Left lung (tissue), 10 donors: Measurements from ENCODE around the gene CMC2. TPM values are rescaled to one million over a fixed set of nuclear protein-coding genes. Genes with fewer than 3 reads are reported as not detected.

Source experiments
- ATAC-seq: fragments of 200-7000 bp; cut with Tn5 transposase; one replicate; pipeline ENCODE4 v1.9.1; 2020; ENCODE audit warnings: moderate library complexity
- DNase-seq, 4 donors: peaks; one replicate each; pipeline ENCODE4 v3.0.0-alpha.2; 2013 to 2020
- H3K27ac ChIP-seq, 2 donors: fragments of 200-600 bp; sonication (generic) in 1 of 2; one replicate each; pipeline versions ENCODE4 v1.5.0 to v1.8.0; 2020 to 2021
- H3K27me3 ChIP-seq, 2 donors: fragments of 200-600 bp; sonication (generic) in 1 of 2; one replicate each; pipeline versions ENCODE4 v1.5.0 to v1.8.0; 2020 to 2021
- H3K36me3 ChIP-seq, 2 donors: fragments of 200-600 bp; sonication (generic) in 1 of 2; one replicate each; pipeline versions ENCODE4 v1.5.0 to v1.8.0; 2020 to 2021
- H3K4me1 ChIP-seq, 2 donors: fragments of 200-600 bp; one replicate each; pipeline ENCODE4 v1.8.0; 2021
- H3K4me3 ChIP-seq, 2 donors: fragments of 200-600 bp; sonication (generic) in 1 of 2; one replicate each; pipeline versions ENCODE4 v1.5.0 to v1.8.0; 2020 to 2021; ENCODE audit warnings: mild to moderate bottlenecking in 1 of 2
- H3K9me3 ChIP-seq, 2 donors: fragments of 200-600 bp; sonication (generic) in 1 of 2; one replicate each; pipeline versions ENCODE4 v1.5.0 to v1.8.0; 2020 to 2021
- CTCF ChIP-seq, 2 donors: fragments of 200-600 bp; sonication (generic) in 1 of 2; IDR thresholded peaks; one replicate each; pipeline versions ENCODE4 v1.5.0 to v1.8.0; 2021; ENCODE audit warnings: antibody characterized with exemption in 2 of 2
- intact Hi-C, 2 donors: fragments of 100-400 bp; cut with DNase I; formaldehyde crosslinking; loops; one replicate each; pipeline versions ENCODE4 v1.11.2 to v1.14.2; 2022
- polyA plus RNA-seq, 6 donors: library from polyadenylated mRNA; unstranded; fragments of 120-200 nt; gene quantifications; one replicate each; pipeline ENCODE4 v1.2.1, GENCODE V29; 2013; ENCODE audit not compliant: insufficient read length in 6 of 6
- total RNA-seq, 2 donors: library from RNA; stranded (reverse); fragmentation: NEBNext Ultra II Directional; extraction: Animal tissue kit (Norgen Biotek cat#: 25700); gene quantifications; one replicate each; pipeline ENCODE4 v1.2.1, GENCODE V29; 2021
- donor health status: DM: no; HTN: yes; CAD: no.
- donor health status: DM: no; HTN: no; CAD: no.

Gene CMC2
- total and polyA plus RNA-seq, 8 donors: 38.8 to 52.1 (median 44.3) TPM

- H3K36me3 ChIP-seq: peaks cover 0 to 47% of the 10 kb centered on the region in 2 donors
- intact Hi-C loops: no loop called here
- H3K4me3 ChIP-seq: no peak overlapping the region
- ATAC-seq (no peak), DNase-seq (no peak)
- H3K27me3 ChIP-seq: no peaks in the 10 kb centered on the region
- H3K27ac ChIP-seq: no peak overlapping the region
- H3K4me1 ChIP-seq: peaks cover 9 to 25% of the 10 kb centered on the region in 2 donors
- H3K9me3 ChIP-seq: no peaks in the 10 kb centered on the region
- no peak for TF ChIP-seq CTCF (IDR thresholded peaks at IDR 0.05)
Measured at GRCh38 chr16:81040842-81041241, 34.2 kb upstream of the CMC2 start.

DNA sequence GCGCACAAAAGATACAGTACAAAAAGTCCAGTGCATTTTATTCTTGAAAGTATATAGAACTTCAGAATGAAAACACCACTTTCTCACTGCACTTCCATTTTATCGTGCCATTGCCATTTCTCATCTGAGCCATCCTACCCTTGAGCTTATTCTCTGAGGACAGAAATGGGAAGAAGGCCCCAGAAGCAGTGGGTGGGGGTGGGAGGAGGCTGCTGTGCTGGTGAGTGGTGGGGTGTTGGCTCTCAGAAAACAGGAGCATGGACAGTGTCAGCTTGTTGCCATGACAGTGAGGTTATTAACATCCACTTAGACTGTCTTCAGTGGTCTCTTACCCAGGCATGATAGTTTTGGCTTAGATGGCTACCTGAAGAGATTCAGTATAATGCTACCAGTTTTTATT, 33.4 kb upstream of the CMC2 start:
- Histone ChIP-seq H3K4me1 (peaks cover 9 to 28% of the 10 kb centered on the region in 2 donors), H3K27ac (no peak overlapping the region), H3K27me3 (no peaks in the 10 kb centered on the region), H3K9me3 (no peaks in the 10 kb centered on the region), H3K4me3 (no peak overlapping the region), H3K36me3 (peaks cover 0 to 40% of the 10 kb centered on the region in 2 donors)
- no peak for DNase-seq
- TF ChIP-seq CTCF (IDR thresholded peaks at IDR 0.05): no peak
- intact Hi-C loops: no loop called here
- ATAC-seq: no peak

DNA sequence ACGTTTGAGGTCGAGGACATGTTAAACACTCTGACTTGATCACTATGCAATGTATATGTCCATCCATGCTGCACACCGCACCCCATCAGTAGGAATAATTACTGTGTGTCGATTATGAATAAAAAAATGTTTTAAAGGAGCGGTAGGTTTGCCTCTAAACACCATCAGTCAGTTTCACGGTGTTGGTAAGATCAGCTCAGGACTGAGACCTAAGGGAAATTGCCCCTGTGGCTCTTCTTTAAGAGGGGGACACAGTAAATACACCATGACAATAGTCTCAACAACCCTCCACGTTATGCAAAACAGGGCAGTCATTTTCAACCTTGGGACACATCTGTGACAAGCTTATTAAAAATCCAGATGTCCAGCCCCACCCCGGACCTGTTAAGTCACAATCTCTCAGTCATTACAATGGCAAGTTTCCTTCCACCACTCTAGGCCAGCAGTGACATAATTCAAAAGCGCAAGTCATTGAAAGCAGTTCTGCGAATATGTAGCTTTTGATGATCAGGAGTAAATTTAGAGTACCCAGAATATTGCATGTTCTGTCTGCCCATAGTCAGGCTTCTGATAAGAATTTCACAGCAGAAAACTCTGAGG, 30.2 kb upstream of the CMC2 start:
- Histone ChIP-seq H3K27me3 (no peaks in the 10 kb centered on the region), H3K27ac (no peak overlapping the region), H3K4me3 (peak overlapping the region; percentile 55 to 72), H3K9me3 (no peaks in the 10 kb centered on the region), H3K4me1 (peaks cover 9 to 28% of the 10 kb centered on the region in 2 donors), H3K36me3 (peaks cover 0 to 7% of the 10 kb centered on the region in 2 donors)
- no peak for DNase-seq
- no peak for ATAC-seq
- TF ChIP-seq CTCF (IDR thresholded peaks at IDR 0.05): no peak
- intact Hi-C loops: no loop called here

DNA sequence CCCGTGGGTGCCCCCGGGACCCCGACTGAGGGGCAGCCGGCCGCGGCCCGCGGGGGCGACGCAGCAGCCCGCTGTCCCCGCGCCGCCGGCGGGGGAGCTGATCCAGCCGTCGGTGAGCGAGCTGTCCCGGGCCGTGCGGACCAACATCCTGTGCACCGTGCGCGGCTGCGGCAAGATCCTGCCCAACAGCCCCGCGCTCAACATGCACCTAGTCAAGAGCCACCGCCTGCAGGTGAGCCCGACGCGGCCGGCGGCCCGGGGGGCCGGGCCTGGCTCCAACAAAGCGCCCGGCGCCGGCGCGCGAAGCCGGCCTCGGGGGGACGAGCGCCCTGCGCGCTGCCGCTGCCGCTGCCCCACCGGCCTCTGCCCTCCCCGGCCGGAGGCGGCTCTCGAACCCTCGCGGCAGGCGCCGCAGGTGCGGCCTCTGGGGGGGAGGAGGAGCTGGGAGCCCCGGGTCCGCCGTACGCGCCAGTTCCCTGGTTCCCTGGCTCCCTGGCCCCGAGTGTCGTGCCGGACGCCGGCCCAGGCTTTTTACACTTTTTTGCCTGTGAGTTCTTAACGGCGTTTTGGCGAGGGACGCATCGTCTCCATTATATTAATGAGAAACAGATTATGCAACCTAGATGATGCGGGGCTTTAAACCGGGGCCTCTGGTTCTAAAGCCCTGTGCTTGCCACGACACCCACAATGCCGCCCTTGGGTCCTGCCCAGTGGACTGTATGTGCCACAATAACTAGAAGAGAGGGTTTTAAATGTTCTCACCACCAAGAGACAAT, 29.5 kb upstream of the CMC2 start:
- DNase-seq (peak; percentile 35 to 86 (median 40)), ATAC-seq (peak; percentile 46)
- peak overlapping the region; percentile 33 to 66 for H3K27ac ChIP-seq
- peaks cover 9 to 28% of the 10 kb centered on the region in 2 donors for H3K4me1 ChIP-seq
- no peaks in the 10 kb centered on the region for H3K36me3 ChIP-seq
- intact Hi-C loops: no loop called here
- H3K9me3 ChIP-seq: no peaks in the 10 kb centered on the region
- peak overlapping the region; percentile 55 to 72 for H3K4me3 ChIP-seq
- no peaks in the 10 kb centered on the region for H3K27me3 ChIP-seq
- no peak for TF ChIP-seq CTCF (IDR thresholded peaks at IDR 0.05)

GRCh38 chr16:81035398-81035974, 28.8 kb upstream of the CMC2 start, which contains the start of gene ATMIN:
TSS of gene ATMIN (plus strand) at chr16:81035842. CDS start at chr16:81035871, 29 bp downstream.
- peak within 1 kb of the TSS; percentile 33 to 66 for H3K27ac ChIP-seq

More at GRCh38 chr16:81035398-81035974, 28.8 kb upstream of the CMC2 start, which contains the start of gene ATMIN:
- Histone ChIP-seq H3K9me3 (no peaks in the 10 kb centered on the region), H3K27me3 (no peaks in the 10 kb centered on the region), H3K4me3 (peak within 1 kb of the TSS; percentile 55 to 72), H3K36me3 (no peaks in the 10 kb centered on the region), H3K4me1 (peaks cover 9 to 28% of the 10 kb centered on the region in 2 donors)
- peak; percentile 95 to 98 for TF ChIP-seq CTCF (IDR thresholded peaks at IDR 0.05)
- intact Hi-C loops: no loop called here
- DNase-seq (peak; percentile 82 to 97 (median 90)), ATAC-seq (peak; percentile 100)
